ENCODE results near the gene RNF5. TPM values are rescaled to one million over a fixed set of nuclear protein-coding genes. Genes with fewer than 3 reads are reported as not detected.
A peak's percentile ranks its signal among the peaks of the same experiment; 100 is the strongest.

RNF5 gene
- total RNA-seq, 1 donor: 29.1 TPM

GRCh38 chr6:32151863-32152768 lies 26.1 kb upstream of the RNF5 start, which contains the start of gene PRRT1:
TSS of gene PRRT1 (minus strand) at chr6:32151939. CDS start at chr6:32151827, 112 bp downstream.
- DNase-seq (ENCODE audit: low read depth in 2 of 3, low spot score in 2 of 3): no peak

- DNase-seq (ENCODE audit: low read depth in 2 of 3, low spot score in 2 of 3): peak in 1 of 3 donors; percentile 37
Observed at GRCh38 chr6:32152769-32153563, 25.2 kb upstream of the RNF5 start.

- DNase-seq (ENCODE audit: low read depth in 2 of 3, low spot score in 2 of 3): peak in 2 of 3 donors; percentile 93 to 97
Observed at GRCh38 chr6:32153564-32154513, 24.4 kb upstream of the RNF5 start, which contains the start of gene PPT2. TSS of gene PPT2 (plus strand) at chr6:32154141. CDS start at chr6:32154595, 454 bp downstream.

GRCh38 chr6:32154514-32155161 lies 23.6 kb upstream of the RNF5 start:
- peak in 2 of 3 donors; percentile 78 to 83 for DNase-seq (ENCODE audit: low read depth in 2 of 3, low spot score in 2 of 3)

GRCh38 chr6:32156891-32157290 lies 21.3 kb upstream of the RNF5 start:
- no peak for DNase-seq (ENCODE audit: low read depth in 2 of 3, low spot score in 2 of 3)

GRCh38 chr6:32158052-32158451 lies 20.2 kb upstream of the RNF5 start:
- no peak for DNase-seq (ENCODE audit: low read depth in 2 of 3, low spot score in 2 of 3)

GRCh38 chr6:32163559-32164258 lies 14.5 kb upstream of the RNF5 start:
- DNase-seq (ENCODE audit: low read depth in 2 of 3, low spot score in 2 of 3): no peak

- no peak for DNase-seq (ENCODE audit: low read depth in 2 of 3, low spot score in 2 of 3)
Observed at GRCh38 chr6:32164295-32164694, 13.9 kb upstream of the RNF5 start, which contains the start of gene EGFL8. TSS of gene EGFL8 (plus strand) at chr6:32164595. CDS start at chr6:32166166, 1,571 bp downstream.

GRCh38 chr6:32166411-32167061 lies 11.7 kb upstream of the RNF5 start:
- no peak for DNase-seq (ENCODE audit: low read depth in 2 of 3, low spot score in 2 of 3)

GRCh38 chr6:32167154-32167760 lies 10.9 kb upstream of the RNF5 start:
- DNase-seq (ENCODE audit: low read depth in 2 of 3, low spot score in 2 of 3): no peak

GRCh38 chr6:32167761-32168262 lies 10.4 kb upstream of the RNF5 start:
- no peak for DNase-seq (ENCODE audit: low read depth in 2 of 3, low spot score in 2 of 3)

GRCh38 chr6:32168350-32168749 lies 9.9 kb upstream of the RNF5 start:
- no peak for DNase-seq (ENCODE audit: low read depth in 2 of 3, low spot score in 2 of 3)

- DNase-seq (ENCODE audit: low read depth in 2 of 3, low spot score in 2 of 3): no peak
Observed at GRCh38 chr6:32168807-32169591, 9.2 kb upstream of the RNF5 start.

- DNase-seq (ENCODE audit: low read depth in 2 of 3, low spot score in 2 of 3): no peak
Observed at GRCh38 chr6:32170294-32170693, 7.9 kb upstream of the RNF5 start.

- no peak for DNase-seq (ENCODE audit: low read depth in 2 of 3, low spot score in 2 of 3)
Observed at GRCh38 chr6:32171234-32171633, 7.0 kb upstream of the RNF5 start.

GRCh38 chr6:32173051-32173727 lies 5.0 kb upstream of the RNF5 start:
- no peak for DNase-seq (ENCODE audit: low read depth in 2 of 3, low spot score in 2 of 3)

GRCh38 chr6:32174416-32174815 lies 3.8 kb upstream of the RNF5 start:
- no peak for DNase-seq (ENCODE audit: low read depth in 2 of 3, low spot score in 2 of 3)

Data from hematopoietic multipotent progenitor cell (in vitro differentiated cells).